ENCODE measurements around the gene DOCK10. TPM values are rescaled to one million over a fixed set of nuclear protein-coding genes. Genes with fewer than 3 reads are reported as not detected.

Gene DOCK10
- total and polyA plus RNA-seq, 2 donors (not counting 1 experiment from before 2014, with no cell fraction given), result 49.5 to 139 TPM

- H3K27ac Mint-ChIP-seq, result no peak overlapping the region
- H3K4me3 Mint-ChIP-seq, result no peak overlapping the region
Measured at GRCh38 chr2:224813578-224813977, 228.7 kb downstream of the DOCK10 start.

More at GRCh38 chr2:224813578-224813977, 228.7 kb downstream of the DOCK10 start:
- no peak overlapping the region for H3K4me3 ChIP-seq (ENCODE audit: control extremely low read depth in 1 of 5, extremely low read depth in 1 of 5, insufficient read depth in 1 of 5, low read depth in 2 of 5, low read length in 4 of 5)
- ChIA-PET POLR2A (no interaction called here), CTCF (no interaction called here)
- H3K79me2 ChIP-seq (ENCODE audit: control insufficient read depth, insufficient read depth, low read length), result no peaks in the 10 kb centered on the region
- H3K9me3 ChIP-seq (ENCODE audit: control extremely low read depth in 1 of 3, control insufficient read depth in 2 of 3, insufficient read depth in 1 of 3, low read length in 2 of 3), result no peaks in the 10 kb centered on the region
- TF ChIP-seq EZH2 (IDR thresholded peaks at IDR 0.05; ENCODE audit: borderline replicate concordance, insufficient read depth, low read depth, low read length, poor library complexity, severe bottlenecking) (no peak), CTCF (IDR thresholded peaks at IDR 0.05) (no peak)
- no peaks in the 10 kb centered on the region for H4K20me1 ChIP-seq (ENCODE audit: control insufficient read depth, insufficient read depth, low read length, poor library complexity, severe bottlenecking)
- no peaks in the 10 kb centered on the region for H3K27me3 ChIP-seq (replicated peaks in 1 of 4; ENCODE audit: control extremely low read depth in 1 of 4, control insufficient read depth in 3 of 4, insufficient read depth in 4 of 4, low read length in 3 of 4)
- no peak overlapping the region for H3K9ac ChIP-seq (ENCODE audit: low read length)
- no peak overlapping the region for H3K4me2 ChIP-seq (replicated peaks; ENCODE audit: low read depth, low read length, poor library complexity, severe bottlenecking)
- Mint-ChIP-seq H3K9me3 (ENCODE audit: insufficient read depth) (peaks cover 2% of the 10 kb centered on the region), H3K4me1 (no peaks in the 10 kb centered on the region), H3K27me3 (no peaks in the 10 kb centered on the region)
- peaks cover 3 to 46% of the 10 kb centered on the region in 2 experiments for H3K36me3 ChIP-seq (replicated peaks in 1 of 2; ENCODE audit: control extremely low read depth in 1 of 2, control insufficient read depth in 1 of 2, extremely low read depth in 1 of 2, insufficient read depth in 2 of 2, low read length in 1 of 2)
- H3K4me1 ChIP-seq (ENCODE audit: control insufficient read depth in 2 of 2, insufficient read depth in 2 of 2, low read length in 2 of 2), result no peaks in the 10 kb centered on the region
- no peak for DNase-seq
- no peak overlapping the region for H2AFZ ChIP-seq (ENCODE audit: insufficient read depth, low read depth, low read length, poor library complexity, severe bottlenecking)
- intact Hi-C loops (cut with micrococcal nuclease), result no loop called here
- no CpG with 5 or more reads among the region's 1 CpG for WGBS (ENCODE audit: insufficient coverage)
- H3K27ac ChIP-seq (ENCODE audit: low read length in 2 of 2), result no peak overlapping the region
- ATAC-seq (ENCODE audit: low read depth), result no peak
